Measurements from ENCODE around the gene NDFIP1.

The NDFIP1 gene

DNA sequence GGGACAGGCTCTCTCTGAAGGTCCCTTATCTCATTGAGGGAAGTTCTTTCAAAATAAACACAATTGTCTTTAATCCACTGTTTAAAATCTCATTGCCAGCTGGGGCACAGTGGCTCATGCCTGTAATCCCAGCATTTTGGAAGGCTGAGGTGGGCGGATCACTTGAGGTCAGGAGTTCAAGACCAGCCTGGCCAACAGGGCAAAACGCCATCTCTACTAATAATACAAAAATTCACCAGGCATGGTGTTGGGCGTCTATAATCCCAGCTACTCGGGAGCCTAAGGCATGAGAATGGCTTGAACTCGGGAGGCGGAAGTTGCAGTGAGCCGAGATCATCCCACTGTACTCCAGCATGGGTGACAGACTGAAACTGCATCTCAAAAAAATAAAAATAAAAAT lies 8.3 kb upstream of the NDFIP1 start:
- TF ChIP-seq, protein P1, sequence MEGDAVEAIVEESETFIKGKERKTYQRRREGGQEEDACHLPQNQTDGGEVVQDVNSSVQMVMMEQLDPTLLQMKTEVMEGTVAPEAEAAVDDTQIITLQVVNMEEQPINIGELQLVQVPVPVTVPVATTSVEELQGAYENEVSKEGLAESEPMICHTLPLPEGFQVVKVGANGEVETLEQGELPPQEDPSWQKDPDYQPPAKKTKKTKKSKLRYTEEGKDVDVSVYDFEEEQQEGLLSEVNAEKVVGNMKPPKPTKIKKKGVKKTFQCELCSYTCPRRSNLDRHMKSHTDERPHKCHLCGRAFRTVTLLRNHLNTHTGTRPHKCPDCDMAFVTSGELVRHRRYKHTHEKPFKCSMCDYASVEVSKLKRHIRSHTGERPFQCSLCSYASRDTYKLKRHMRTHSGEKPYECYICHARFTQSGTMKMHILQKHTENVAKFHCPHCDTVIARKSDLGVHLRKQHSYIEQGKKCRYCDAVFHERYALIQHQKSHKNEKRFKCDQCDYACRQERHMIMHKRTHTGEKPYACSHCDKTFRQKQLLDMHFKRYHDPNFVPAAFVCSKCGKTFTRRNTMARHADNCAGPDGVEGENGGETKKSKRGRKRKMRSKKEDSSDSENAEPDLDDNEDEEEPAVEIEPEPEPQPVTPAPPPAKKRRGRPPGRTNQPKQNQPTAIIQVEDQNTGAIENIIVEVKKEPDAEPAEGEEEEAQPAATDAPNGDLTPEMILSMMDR (IDR thresholded peaks at IDR 0.05; ENCODE audit: insufficient read depth, missing control alignments) = no peak
- FAIRE-seq (no peak), DNase-seq (ENCODE audit: insufficient read length, low spot score) (no peak)

DNA sequence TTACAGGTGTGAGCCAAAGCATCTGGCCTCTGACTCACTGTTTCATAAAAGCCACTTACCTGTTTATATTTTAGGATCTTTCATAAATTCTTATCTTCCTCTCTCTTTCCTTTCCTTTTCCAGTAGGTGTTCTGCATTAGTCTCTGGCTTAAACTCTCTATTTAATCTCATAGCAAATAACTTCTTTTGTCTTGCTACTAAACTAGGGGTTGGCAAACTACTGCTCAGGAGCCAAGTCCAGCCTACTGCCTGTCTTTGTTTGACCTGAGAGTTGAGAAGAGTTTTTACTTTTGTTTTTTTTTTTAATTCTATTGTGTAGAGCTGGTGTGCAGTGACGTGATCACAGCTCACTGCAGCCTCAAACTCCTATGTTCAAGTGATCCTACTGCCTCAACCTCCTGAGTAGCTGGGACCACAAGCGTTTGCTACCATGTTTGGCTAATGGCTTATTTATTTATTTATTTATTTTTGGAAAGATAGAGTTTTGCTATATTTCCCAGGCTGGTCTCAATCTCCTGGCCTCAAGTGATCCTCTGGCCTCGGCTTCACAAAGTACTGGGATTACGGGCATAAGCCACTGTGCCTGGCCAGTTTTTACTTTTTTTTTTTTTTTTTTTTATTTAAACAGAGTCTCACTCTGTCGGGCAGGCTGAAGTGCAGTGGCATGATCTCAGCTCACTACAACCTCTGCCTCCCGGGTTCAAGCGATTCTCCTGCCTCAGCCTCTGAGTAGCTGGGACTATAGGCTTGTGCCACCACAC lies 5.4 kb upstream of the NDFIP1 start:
- FAIRE-seq = no peak
- TF ChIP-seq, protein P1 (IDR thresholded peaks at IDR 0.05; ENCODE audit: insufficient read depth, missing control alignments) = no peak
- DNase-seq (ENCODE audit: insufficient read length, low spot score) = no peak

DNA sequence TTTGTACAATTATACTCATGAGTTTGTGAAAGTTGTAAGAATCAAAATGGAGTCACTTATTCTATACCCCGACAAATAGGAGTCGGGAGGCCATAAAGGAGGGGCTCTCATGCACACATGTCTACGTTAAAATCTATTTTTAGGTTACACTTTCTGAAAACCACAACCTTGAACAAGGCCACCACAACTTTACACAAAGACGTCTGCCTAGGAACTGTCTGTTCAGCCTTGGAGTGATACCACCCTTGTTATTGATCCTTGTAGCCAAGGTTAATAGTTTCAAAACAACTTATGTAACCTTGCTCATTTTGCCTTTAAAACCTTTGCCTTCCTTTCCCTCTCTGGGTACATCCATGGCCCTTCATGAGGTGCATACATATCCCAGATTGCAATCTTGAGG lies 4.1 kb upstream of the NDFIP1 start:
- DNase-seq (ENCODE audit: insufficient read length, low spot score) (no peak), FAIRE-seq (no peak)
- TF ChIP-seq, protein P1 (IDR thresholded peaks at IDR 0.05; ENCODE audit: insufficient read depth, missing control alignments) = no peak

DNA sequence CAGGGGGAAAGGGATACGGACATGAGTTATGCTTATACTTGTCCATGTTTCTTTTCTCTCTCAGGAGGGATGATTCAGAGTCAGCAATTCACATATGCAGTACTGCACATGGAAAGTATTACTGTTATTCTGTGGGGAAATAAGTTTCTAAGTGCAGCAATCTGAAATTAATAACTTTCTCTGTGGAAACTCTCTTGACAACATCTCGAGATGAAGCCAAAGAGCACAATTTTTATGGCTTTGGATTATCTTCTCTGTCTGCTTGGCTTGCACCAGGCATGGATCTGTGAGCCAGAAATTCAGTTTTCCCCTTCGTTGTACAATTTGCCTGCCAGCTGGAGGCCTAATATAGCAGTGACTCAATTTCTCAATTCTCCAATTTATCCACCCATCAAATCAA lies 2.5 kb upstream of the NDFIP1 start:
- FAIRE-seq (no peak), DNase-seq (ENCODE audit: insufficient read length, low spot score) (no peak)
- TF ChIP-seq, protein P1 (IDR thresholded peaks at IDR 0.05; ENCODE audit: insufficient read depth, missing control alignments) = no peak

DNA sequence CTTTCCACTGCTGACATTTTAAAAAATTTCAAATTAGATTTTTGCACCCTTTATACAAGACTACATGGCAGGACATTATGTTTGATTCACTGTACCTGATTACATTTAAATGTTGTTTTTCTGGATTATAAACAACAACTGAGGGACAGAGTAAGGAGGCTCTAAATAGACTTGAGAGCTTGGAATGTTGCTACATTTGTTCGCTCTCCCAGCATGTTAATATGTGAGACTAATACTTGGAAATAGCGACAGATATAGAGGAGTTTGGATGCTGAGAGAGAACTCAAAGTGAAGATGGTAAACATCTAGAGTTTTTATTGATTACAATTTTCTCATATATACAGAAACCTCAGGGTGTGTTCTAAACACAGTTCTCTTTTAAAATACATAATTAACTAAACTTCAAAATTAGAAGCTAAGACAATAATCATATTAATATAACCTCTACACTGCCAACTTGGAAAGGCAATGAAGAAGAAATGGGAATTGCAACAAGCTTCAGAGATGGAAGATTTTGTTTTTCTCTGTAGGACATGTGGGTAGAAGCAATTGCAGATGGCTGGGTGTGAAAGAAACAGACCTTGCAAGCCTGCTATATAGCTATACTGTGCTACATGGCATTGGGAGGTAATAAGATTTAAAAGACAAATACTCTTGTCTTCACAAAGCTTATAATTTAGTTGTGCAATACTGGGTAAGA lies 1.4 kb upstream of the NDFIP1 start:
- FAIRE-seq = no peak
- TF ChIP-seq, protein P1 (IDR thresholded peaks at IDR 0.05; ENCODE audit: insufficient read depth, missing control alignments) = no peak
- no peak for DNase-seq (ENCODE audit: insufficient read length, low spot score)

DNA sequence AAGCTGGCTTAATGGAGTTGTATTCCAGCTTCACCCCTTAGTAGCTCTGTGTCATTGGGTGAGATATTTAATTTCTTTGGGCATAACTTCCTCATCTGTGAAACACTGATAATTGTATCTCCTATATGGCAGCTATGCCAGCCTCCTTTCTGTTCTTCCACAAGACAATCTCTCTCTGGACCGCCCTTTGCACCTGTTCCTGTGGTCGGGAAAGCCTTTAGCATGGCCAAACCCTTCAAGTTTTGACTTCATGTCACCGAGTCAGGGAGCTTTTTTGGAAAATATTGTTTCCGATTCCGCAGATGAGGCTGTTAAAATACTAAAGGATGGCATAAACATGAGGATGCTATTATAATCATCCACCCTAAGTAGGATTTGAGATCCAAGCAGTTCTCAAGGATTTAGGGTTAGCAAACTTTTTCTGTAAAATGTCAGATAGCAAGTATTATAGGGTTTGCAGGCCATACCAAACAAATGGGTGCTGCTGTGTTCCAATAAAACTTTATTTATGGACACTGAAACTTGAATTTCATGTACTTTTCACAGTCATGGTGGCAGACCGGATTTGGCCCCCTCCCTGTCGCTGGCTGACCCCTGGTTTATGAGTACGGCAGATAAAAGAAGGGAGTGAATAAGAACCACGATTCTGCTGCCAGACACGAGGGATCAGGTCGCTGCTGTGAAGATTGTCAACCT lies 695 bp upstream of the NDFIP1 start:
- DNase-seq (ENCODE audit: insufficient read length, low spot score) = no peak
- no peak for FAIRE-seq
- TF ChIP-seq, protein P1 (IDR thresholded peaks at IDR 0.05; ENCODE audit: insufficient read depth, missing control alignments) = no peak

Data from D721Med (cell line).